ENCODE data around the gene PIK3CA.

The PIK3CA gene

GRCh38 chr3:179289295-179289694 lies 141.1 kb downstream of the PIK3CA start:
- Histone ChIP-seq H3K9ac (no peak overlapping the region), H3K27ac (peak overlapping the region; percentile 26), H3K36me3 (ENCODE audit: control insufficient read depth, insufficient read depth, low read length) (no peaks in the 10 kb centered on the region), H3K9me3 (ENCODE audit: control insufficient read depth, low read length) (no peaks in the 10 kb centered on the region), H3K79me2 (no peaks in the 10 kb centered on the region), H3K4me3 (ENCODE audit: low read depth, low read length) (no peak overlapping the region), H3K4me2 (ENCODE audit: low read length) (peak overlapping the region; percentile 53), H2AFZ (peak overlapping the region; percentile 31), H3K4me1 (peaks cover 14% of the 10 kb centered on the region), H3K27me3 (ENCODE audit: control insufficient read depth, insufficient read depth, low read length) (no peaks in the 10 kb centered on the region)
- TF ChIP-seq CTCF (IDR thresholded peaks at IDR 0.05) = no peak
